ENCODE data around the gene C1QTNF6. TPM values are rescaled to one million over a fixed set of nuclear protein-coding genes. Genes with fewer than 3 reads are reported as not detected.

C1QTNF6 gene
- total RNA-seq, 6 experiments from 2014 or later: 3.3 to 5.0 (median 4.0) TPM

DNA sequence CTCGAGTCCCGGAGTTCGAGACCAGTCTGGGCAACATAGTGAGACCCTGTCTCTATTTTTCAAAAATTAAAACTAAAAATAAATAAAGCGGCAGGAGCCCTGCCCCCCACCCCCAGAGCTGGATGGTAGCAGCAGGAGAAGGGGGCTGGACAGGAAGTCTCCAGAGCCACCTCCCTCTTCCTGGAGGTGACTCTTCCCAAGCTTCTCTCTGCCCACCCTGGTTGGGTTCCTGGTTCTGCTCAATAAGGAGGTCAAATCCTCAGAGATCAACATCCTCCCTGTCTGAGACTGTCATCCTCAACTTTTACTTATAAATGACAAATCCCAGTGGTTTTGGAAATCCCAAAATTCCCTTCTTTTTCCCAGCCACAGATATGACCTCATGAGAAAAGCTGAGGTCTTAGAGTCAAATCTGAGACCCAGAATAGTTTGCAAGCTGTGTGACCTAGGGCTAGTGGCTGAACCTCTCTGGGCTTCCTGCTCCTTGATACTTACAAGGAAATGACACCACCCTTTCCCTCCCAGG is 987 bp downstream of the C1QTNF6 start:
- TF ChIP-seq, protein P1, sequence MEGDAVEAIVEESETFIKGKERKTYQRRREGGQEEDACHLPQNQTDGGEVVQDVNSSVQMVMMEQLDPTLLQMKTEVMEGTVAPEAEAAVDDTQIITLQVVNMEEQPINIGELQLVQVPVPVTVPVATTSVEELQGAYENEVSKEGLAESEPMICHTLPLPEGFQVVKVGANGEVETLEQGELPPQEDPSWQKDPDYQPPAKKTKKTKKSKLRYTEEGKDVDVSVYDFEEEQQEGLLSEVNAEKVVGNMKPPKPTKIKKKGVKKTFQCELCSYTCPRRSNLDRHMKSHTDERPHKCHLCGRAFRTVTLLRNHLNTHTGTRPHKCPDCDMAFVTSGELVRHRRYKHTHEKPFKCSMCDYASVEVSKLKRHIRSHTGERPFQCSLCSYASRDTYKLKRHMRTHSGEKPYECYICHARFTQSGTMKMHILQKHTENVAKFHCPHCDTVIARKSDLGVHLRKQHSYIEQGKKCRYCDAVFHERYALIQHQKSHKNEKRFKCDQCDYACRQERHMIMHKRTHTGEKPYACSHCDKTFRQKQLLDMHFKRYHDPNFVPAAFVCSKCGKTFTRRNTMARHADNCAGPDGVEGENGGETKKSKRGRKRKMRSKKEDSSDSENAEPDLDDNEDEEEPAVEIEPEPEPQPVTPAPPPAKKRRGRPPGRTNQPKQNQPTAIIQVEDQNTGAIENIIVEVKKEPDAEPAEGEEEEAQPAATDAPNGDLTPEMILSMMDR (IDR thresholded peaks at IDR 0.05): no peak
- H3K4me3 Mint-ChIP-seq: peak overlapping the region; percentile 88
- peak overlapping the region; percentile 96 for H3K27ac Mint-ChIP-seq
- no peaks in the 10 kb centered on the region for H3K9me3 Mint-ChIP-seq
- no peak for DNase-seq
- H3K27me3 Mint-ChIP-seq (ENCODE audit: insufficient read depth): no peaks in the 10 kb centered on the region
- no peaks in the 10 kb centered on the region for H3K36me3 Mint-ChIP-seq (ENCODE audit: low read depth)
- peaks cover 47% of the 10 kb centered on the region for H3K4me1 Mint-ChIP-seq (ENCODE audit: low read depth)

DNA sequence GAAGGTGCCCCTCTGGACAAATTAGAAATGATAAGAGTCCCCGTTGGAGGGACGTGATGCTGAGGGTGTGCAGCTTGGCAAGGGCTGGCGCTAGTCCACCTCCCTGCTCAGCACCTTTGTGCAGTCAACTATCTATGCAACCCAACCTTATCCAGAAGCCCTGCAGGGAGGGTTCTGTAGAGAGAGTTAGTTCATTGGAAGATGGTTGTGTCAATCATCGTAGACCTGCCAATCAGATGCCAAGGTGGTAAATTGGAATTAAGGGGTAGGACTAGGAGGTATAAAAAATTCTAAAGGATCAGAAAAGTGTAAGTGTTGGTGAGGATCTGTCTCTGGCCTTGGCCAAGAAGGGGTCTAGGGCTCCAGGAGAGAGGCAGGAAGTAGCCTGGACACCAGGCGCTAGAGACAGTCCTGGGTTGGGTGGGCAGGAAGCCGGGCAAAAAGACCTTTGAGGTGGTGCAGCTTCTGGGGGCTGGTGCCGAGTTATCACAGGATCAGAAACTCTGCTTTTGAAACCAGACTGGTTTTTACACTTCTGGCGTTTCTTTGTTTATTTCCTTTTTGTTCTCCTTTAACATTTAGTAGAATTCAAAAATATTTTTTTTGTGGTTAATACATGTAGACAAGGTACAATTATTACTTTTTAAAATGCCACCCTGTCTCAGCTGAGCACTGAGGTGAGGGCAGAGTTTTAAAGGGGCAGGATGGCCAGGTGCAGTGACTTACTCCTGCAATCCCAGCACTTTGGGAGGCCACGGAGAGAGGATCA is 1.6 kb downstream of the C1QTNF6 start:
- Mint-ChIP-seq H3K27me3 (ENCODE audit: insufficient read depth) (no peaks in the 10 kb centered on the region), H3K27ac (peak overlapping the region; percentile 75), H3K9me3 (no peaks in the 10 kb centered on the region), H3K4me1 (ENCODE audit: low read depth) (peaks cover 52% of the 10 kb centered on the region), H3K4me3 (peak overlapping the region; percentile 71), H3K36me3 (ENCODE audit: low read depth) (no peaks in the 10 kb centered on the region)
- TF ChIP-seq, protein P1 (IDR thresholded peaks at IDR 0.05): no peak
- peak; percentile 79 for DNase-seq

- Mint-ChIP-seq H3K9me3 (no peaks in the 10 kb centered on the region), H3K36me3 (ENCODE audit: low read depth) (no peaks in the 10 kb centered on the region), H3K27ac (no peak overlapping the region), H3K27me3 (ENCODE audit: insufficient read depth) (no peaks in the 10 kb centered on the region; the same call in 1 of the 2 replicates), H3K4me1 (ENCODE audit: low read depth) (peaks cover 51% of the 10 kb centered on the region), H3K4me3 (no peak overlapping the region; the same call in 1 of the 2 replicates)
- TF ChIP-seq, protein P1 (IDR thresholded peaks at IDR 0.05): no peak
- DNase-seq: no peak
Observed at GRCh38 chr22:37185646-37186227, 2.3 kb downstream of the C1QTNF6 start.

- no peaks in the 10 kb centered on the region for H3K36me3 Mint-ChIP-seq (ENCODE audit: low read depth)
- TF ChIP-seq, protein P1 (IDR thresholded peaks at IDR 0.05): no peak
- DNase-seq: no peak
- no peak overlapping the region for H3K4me3 Mint-ChIP-seq
- no peaks in the 10 kb centered on the region; the same call in 1 of the 2 replicates for H3K27me3 Mint-ChIP-seq (ENCODE audit: insufficient read depth)
- H3K4me1 Mint-ChIP-seq (ENCODE audit: low read depth): peaks cover 43% of the 10 kb centered on the region
- no peak overlapping the region for H3K27ac Mint-ChIP-seq
- no peaks in the 10 kb centered on the region for H3K9me3 Mint-ChIP-seq
Observed at GRCh38 chr22:37184816-37185541, 3.1 kb downstream of the C1QTNF6 start.

DNA sequence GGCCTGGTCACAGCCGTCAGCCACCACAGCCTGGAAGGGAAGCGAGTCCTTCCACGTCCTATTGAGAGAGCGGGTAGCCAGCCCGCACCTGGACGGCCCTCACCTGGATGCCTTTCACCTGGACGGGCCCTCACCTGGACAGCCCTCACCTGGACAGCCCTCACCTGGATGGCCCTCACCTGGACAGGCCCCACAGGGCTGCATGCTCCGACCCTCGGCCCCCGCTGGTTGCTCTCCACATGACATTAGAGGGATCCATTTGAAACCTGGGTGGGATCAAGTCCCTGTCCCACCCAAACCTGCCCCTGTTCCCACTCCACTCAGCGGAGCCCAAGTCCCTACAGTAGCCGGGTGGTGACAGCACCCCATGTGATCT is 3.7 kb downstream of the C1QTNF6 start:
- TF ChIP-seq, protein P1 (IDR thresholded peaks at IDR 0.05): no peak
- H3K4me1 Mint-ChIP-seq (ENCODE audit: low read depth): peaks cover 37% of the 10 kb centered on the region
- H3K36me3 Mint-ChIP-seq (ENCODE audit: low read depth): no peaks in the 10 kb centered on the region
- no peaks in the 10 kb centered on the region for H3K9me3 Mint-ChIP-seq
- H3K27ac Mint-ChIP-seq: no peak overlapping the region
- H3K27me3 Mint-ChIP-seq (ENCODE audit: insufficient read depth): no peaks in the 10 kb centered on the region; the same call in 1 of the 2 replicates
- no peak overlapping the region for H3K4me3 Mint-ChIP-seq
- no peak for DNase-seq
